ENCODE results near the gene KLHL12. TPM values are rescaled to one million over a fixed set of nuclear protein-coding genes. Genes with fewer than 3 reads are reported as not detected.

KLHL12 gene
- total RNA-seq, 1 donor from 2014 or later = 24.9 TPM

DNA sequence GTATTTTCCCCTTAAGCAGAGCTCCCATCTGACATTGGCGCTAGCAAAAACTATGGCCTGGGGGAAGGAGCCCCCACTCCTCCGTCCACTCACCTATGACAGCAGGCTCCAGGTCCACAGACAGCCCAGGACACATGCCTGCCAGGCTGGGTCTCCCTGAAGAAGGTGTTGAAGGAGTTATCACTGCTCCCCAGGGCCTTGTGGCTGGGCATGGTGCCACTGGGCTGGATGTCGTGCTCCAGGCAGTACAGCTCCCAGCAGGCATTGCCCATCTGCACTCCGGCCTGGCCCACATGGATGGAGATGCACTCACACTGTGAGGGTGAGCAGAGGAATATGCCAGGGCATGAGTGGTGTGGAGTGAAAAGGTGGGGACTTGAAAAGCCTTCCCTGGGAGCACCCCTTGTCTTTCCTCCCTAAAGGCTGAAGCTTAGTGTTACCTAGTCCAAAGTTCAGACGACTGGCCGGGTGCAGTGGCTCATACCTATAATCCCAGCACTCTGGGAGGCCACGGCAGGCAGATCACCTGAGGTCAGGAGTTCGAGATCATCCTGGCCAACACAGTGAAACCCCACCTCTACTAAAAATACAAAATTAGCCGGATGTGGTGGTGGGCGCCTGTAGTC is 68.1 kb downstream of the KLHL12 start:
- Histone ChIP-seq H3K36me3 (ENCODE audit: insufficient read depth, low read length) (no peaks in the 10 kb centered on the region), H3K27me3 (ENCODE audit: insufficient read depth, low read length) (no peaks in the 10 kb centered on the region), H4K20me1 (ENCODE audit: insufficient read depth, low read length) (no peaks in the 10 kb centered on the region), H3K9ac (ENCODE audit: low read length) (no peak overlapping the region), H3K4me3 (ENCODE audit: insufficient read depth, low read depth, low read length) (no peak overlapping the region), H3K4me2 (ENCODE audit: low read length) (no peak overlapping the region), H3K9me3 (ENCODE audit: insufficient read depth, low read depth, low read length) (no peaks in the 10 kb centered on the region), H2AFZ (ENCODE audit: low read depth, low read length) (no peak overlapping the region), H3K79me2 (ENCODE audit: insufficient read depth, low read length) (no peaks in the 10 kb centered on the region), H3K4me1 (ENCODE audit: insufficient read depth, low read length) (peaks cover 8% of the 10 kb centered on the region), H3K27ac (ENCODE audit: low read depth, low read length) (no peak overlapping the region)
- H3K4me1 Mint-ChIP-seq (ENCODE audit: low read depth, unreplicated experiment) = peaks cover 5% of the 10 kb centered on the region
- DNase-seq (ENCODE audit: low read depth) (no peak), FAIRE-seq (no peak)
- H3K4me3 Mint-ChIP-seq (ENCODE audit: unreplicated experiment) = no peak overlapping the region
- no peaks in the 10 kb centered on the region for H3K9me3 Mint-ChIP-seq (ENCODE audit: unreplicated experiment)
- no peak overlapping the region for H3K27ac Mint-ChIP-seq (ENCODE audit: unreplicated experiment)
- H3K36me3 Mint-ChIP-seq (ENCODE audit: low read depth, unreplicated experiment) = no peaks in the 10 kb centered on the region
- TF ChIP-seq, protein P1, sequence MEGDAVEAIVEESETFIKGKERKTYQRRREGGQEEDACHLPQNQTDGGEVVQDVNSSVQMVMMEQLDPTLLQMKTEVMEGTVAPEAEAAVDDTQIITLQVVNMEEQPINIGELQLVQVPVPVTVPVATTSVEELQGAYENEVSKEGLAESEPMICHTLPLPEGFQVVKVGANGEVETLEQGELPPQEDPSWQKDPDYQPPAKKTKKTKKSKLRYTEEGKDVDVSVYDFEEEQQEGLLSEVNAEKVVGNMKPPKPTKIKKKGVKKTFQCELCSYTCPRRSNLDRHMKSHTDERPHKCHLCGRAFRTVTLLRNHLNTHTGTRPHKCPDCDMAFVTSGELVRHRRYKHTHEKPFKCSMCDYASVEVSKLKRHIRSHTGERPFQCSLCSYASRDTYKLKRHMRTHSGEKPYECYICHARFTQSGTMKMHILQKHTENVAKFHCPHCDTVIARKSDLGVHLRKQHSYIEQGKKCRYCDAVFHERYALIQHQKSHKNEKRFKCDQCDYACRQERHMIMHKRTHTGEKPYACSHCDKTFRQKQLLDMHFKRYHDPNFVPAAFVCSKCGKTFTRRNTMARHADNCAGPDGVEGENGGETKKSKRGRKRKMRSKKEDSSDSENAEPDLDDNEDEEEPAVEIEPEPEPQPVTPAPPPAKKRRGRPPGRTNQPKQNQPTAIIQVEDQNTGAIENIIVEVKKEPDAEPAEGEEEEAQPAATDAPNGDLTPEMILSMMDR (IDR thresholded peaks at IDR 0.05; ENCODE audit: insufficient read depth, low read depth, low read length) = no peak
- no peak for TF ChIP-seq EZH2 (IDR thresholded peaks at IDR 0.05; ENCODE audit: insufficient read depth, low read length)
- H3K27me3 Mint-ChIP-seq (ENCODE audit: low read depth, unreplicated experiment) = peaks cover 20% of the 10 kb centered on the region

- Mint-ChIP-seq H3K4me3 (ENCODE audit: unreplicated experiment) (no peak overlapping the region), H3K36me3 (ENCODE audit: low read depth, unreplicated experiment) (no peaks in the 10 kb centered on the region), H3K27me3 (ENCODE audit: low read depth, unreplicated experiment) (peaks cover 16% of the 10 kb centered on the region), H3K27ac (ENCODE audit: unreplicated experiment) (peak overlapping the region; percentile 63), H3K4me1 (ENCODE audit: low read depth, unreplicated experiment) (peaks cover 5% of the 10 kb centered on the region), H3K9me3 (ENCODE audit: unreplicated experiment) (no peaks in the 10 kb centered on the region)
- Histone ChIP-seq H3K9ac (ENCODE audit: low read length) (no peak overlapping the region), H3K27me3 (ENCODE audit: insufficient read depth, low read length) (no peaks in the 10 kb centered on the region), H3K36me3 (ENCODE audit: insufficient read depth, low read length) (no peaks in the 10 kb centered on the region), H3K9me3 (ENCODE audit: insufficient read depth, low read depth, low read length) (no peaks in the 10 kb centered on the region), H2AFZ (ENCODE audit: low read depth, low read length) (no peak overlapping the region), H3K4me3 (ENCODE audit: insufficient read depth, low read depth, low read length) (no peak overlapping the region), H3K4me1 (ENCODE audit: insufficient read depth, low read length) (peaks cover 8% of the 10 kb centered on the region), H3K79me2 (ENCODE audit: insufficient read depth, low read length) (no peaks in the 10 kb centered on the region), H4K20me1 (ENCODE audit: insufficient read depth, low read length) (no peaks in the 10 kb centered on the region), H3K4me2 (ENCODE audit: low read length) (no peak overlapping the region), H3K27ac (ENCODE audit: low read depth, low read length) (no peak overlapping the region)
- TF ChIP-seq, protein P1 (IDR thresholded peaks at IDR 0.05; ENCODE audit: insufficient read depth, low read depth, low read length) = no peak
- no peak for TF ChIP-seq EZH2 (IDR thresholded peaks at IDR 0.05; ENCODE audit: insufficient read depth, low read length)
- DNase-seq (ENCODE audit: low read depth) (no peak), FAIRE-seq (no peak)
These were observed 68.7 kb downstream of the KLHL12 start for GRCh38 chr1:202858331-202858730.

DNA sequence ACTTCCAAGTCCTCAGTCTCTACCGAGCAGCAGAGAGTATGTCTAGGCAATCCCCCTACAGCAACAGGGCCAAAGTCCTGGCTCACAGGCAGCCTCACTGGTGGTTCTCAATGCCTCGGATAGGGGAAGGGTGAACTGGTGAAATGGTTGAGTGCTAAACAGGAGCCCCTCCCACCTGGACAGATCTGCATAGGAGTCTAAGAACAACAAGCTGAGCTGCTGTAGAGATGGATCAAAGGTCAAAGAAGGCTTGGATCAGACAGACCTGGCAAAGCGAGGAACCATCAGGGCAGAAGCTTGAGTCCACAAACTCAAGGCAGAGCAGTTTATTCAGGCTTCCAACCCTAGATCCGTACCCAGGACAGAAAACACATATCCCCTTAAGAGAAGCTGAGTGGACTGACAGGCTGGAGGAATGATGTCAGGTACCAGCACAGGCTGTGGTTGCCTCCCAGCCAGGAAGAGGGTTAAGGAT is 69.9 kb downstream of the KLHL12 start:
- no peaks in the 10 kb centered on the region for H3K27me3 ChIP-seq (ENCODE audit: insufficient read depth, low read length)
- no peaks in the 10 kb centered on the region for H3K79me2 ChIP-seq (ENCODE audit: insufficient read depth, low read length)
- no peak overlapping the region for H3K4me2 ChIP-seq (ENCODE audit: low read length)
- Mint-ChIP-seq H3K4me1 (ENCODE audit: low read depth, unreplicated experiment) (peaks cover 5% of the 10 kb centered on the region), H3K9me3 (ENCODE audit: unreplicated experiment) (no peaks in the 10 kb centered on the region), H3K36me3 (ENCODE audit: low read depth, unreplicated experiment) (no peaks in the 10 kb centered on the region), H3K27me3 (ENCODE audit: low read depth, unreplicated experiment) (peaks cover 15% of the 10 kb centered on the region), H3K27ac (ENCODE audit: unreplicated experiment) (no peak overlapping the region), H3K4me3 (ENCODE audit: unreplicated experiment) (no peak overlapping the region)
- no peak overlapping the region for H3K4me3 ChIP-seq (ENCODE audit: insufficient read depth, low read depth, low read length)
- H2AFZ ChIP-seq (ENCODE audit: low read depth, low read length) = no peak overlapping the region
- H3K36me3 ChIP-seq (ENCODE audit: insufficient read depth, low read length) = no peaks in the 10 kb centered on the region
- no peak overlapping the region for H3K9ac ChIP-seq (ENCODE audit: low read length)
- H4K20me1 ChIP-seq (ENCODE audit: insufficient read depth, low read length) = no peaks in the 10 kb centered on the region
- no peak for TF ChIP-seq EZH2 (IDR thresholded peaks at IDR 0.05; ENCODE audit: insufficient read depth, low read length)
- TF ChIP-seq, protein P1 (IDR thresholded peaks at IDR 0.05; ENCODE audit: insufficient read depth, low read depth, low read length) = no peak
- FAIRE-seq (no peak), DNase-seq (ENCODE audit: low read depth) (no peak)
- peaks cover 8% of the 10 kb centered on the region for H3K4me1 ChIP-seq (ENCODE audit: insufficient read depth, low read length)
- no peaks in the 10 kb centered on the region for H3K9me3 ChIP-seq (ENCODE audit: insufficient read depth, low read depth, low read length)
- H3K27ac ChIP-seq (ENCODE audit: low read depth, low read length) = no peak overlapping the region

Measured in astrocyte (in vitro differentiated cells and primary cell).